Activated CD4-positive, CD25-positive, alpha-beta regulatory T cell treated with anti-CD3 and anti-CD28 coated beads, Interleukin-2, amount 50 U/mL, for 72 hours (primary cell): Measurements from ENCODE around the gene RAB11B.
A peak's percentile ranks its signal among the peaks of the same experiment; 100 is the strongest.
"Not testable (repeated sequence)": the region's sequence is repeated elsewhere in the genome, so short reads cannot be mapped to it uniquely, and the experiment has no call there.

Experiments
- DNase-seq: peaks from one replicate; pipeline ENCODE4 v3.0.0; 2021

RAB11B gene

DNA sequence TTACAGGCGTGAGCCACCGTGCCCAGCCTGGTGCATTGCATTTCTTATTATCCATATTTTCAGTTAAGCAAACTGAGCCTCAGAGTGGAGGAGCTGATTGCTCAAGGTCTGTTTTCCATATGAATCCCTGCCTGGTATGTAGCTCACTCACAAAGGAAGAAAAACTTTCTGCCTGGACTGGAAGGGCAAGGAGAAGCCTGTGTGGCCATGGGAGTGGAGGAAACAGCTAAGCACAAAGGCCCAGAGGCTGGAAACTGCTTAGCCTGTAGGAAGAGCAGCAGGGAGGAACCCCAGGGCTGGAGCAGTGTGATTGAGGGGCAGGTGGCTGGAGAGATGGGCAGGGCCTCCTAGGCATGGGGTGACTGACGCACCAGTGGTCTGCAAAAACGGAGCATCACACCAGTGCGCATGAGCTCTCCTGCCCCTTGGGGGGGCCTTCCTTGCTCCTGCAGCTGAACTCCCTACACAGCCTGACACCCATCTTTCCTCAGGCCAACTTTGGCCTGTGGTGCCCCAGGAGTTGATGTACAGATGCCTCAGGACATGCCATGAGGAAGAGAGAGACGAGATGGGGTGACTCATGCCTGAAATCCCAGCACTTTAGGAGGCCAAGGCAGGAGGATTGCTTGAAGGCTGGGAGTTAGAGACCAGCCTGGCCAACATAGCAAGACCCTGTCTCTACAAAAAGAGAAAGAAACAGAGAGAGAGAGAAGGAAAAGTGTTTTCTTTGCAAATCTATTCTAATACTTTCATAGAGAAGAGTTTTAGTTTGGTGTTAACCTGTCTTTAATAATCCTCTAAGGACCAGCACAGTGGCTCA, 51.8 kb downstream of the RAB11B start:
- no peak for DNase-seq

DNA sequence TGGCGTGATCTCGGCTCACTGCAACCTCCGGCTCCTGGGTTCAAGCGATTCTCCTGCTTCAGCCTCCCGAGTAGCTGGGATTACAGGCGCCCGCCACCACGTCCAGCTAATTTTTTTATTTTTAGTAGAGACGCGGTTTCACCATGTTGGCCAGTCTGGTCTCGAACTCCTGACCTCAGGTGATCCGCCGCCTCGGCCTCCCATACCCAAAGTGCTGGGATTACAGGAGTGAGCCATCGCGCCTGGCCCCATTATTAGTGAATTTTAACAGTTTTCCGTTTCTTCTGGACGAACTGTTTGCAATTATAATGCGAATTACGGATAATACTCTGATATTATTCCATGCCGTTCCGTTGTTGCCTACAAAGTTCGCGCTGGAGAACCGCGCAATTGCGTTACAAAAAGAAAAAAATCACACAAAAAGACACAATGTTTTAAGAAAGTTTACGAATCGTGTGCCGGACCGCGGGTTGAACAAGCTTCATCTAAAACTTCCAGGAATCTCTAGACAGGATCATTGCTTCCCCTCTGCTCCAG, 54.0 kb downstream of the RAB11B start:
- DNase-seq: not testable (repeated sequence)

DNA sequence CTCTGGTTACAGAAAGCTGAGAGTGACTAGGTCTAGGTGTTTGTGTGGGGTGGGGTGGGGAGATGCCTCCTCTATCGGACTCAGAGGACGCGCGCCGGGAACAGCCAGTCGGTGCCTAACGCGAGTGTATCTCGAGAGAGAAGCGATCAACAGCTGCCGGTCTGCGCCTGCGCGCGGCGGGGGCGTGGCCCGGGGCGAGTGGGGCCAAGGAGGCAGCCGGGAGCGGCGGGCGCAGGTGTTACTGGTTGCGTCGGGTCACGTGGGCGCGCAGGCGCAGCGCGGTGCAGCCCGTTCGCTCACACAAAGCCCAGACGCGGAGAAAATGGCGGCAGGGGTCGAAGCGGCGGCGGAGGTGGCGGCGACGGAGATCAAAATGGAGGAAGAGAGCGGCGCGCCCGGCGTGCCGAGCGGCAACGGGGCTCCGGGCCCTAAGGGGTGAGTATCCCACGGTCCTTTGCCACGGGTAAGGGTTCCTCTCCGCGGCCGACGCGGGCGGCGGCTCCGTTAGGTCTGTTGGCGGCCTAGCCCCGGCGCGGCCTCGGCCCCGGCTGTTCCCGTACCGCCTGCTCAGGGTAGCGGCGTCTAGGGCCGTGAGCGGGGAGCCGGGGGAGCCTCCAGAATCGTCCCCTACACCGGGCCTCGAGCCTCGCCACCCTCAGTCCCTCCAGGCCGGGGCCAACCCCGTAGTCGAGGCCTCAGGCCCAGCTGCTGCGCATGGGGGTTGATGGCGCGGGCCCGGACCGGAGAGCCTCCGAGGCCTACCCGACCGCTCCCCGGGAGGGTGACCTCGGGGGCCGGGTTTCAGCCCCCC, 54.7 kb downstream of the RAB11B start, which contains the start of gene HNRNPM:
TSS of gene HNRNPM (plus strand) at position 299 of the 811 bp plus-strand sequence. CDS start at position 323, 24 bp downstream.
- peak; percentile 100 for DNase-seq

DNA sequence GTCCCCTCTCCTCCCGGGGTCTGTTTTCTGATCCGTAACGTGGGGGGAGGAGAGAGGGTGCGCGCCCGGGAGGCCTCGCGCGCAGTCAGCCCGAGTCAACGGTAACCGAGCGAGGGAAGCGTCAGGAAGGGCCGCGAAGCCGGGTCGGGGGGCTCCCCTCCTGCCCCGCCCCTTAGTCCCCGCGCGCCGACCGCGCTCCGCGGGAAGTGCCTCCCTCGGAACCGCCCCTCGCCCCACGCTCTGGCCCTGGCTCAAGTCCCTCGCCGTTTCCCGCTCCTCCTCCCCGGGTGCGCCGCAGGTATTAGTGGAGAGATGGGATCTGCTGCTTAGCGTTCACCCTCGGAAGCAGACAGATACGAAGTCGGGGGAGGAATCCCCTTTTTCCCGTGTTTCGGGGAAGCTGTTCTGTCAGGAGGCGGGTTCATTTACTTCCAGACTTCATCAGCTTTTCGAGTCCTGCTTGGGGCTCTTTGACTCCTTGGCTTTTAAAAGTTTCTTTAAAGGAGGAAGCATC, 55.4 kb downstream of the RAB11B start:
- DNase-seq: peak; percentile 55

DNA sequence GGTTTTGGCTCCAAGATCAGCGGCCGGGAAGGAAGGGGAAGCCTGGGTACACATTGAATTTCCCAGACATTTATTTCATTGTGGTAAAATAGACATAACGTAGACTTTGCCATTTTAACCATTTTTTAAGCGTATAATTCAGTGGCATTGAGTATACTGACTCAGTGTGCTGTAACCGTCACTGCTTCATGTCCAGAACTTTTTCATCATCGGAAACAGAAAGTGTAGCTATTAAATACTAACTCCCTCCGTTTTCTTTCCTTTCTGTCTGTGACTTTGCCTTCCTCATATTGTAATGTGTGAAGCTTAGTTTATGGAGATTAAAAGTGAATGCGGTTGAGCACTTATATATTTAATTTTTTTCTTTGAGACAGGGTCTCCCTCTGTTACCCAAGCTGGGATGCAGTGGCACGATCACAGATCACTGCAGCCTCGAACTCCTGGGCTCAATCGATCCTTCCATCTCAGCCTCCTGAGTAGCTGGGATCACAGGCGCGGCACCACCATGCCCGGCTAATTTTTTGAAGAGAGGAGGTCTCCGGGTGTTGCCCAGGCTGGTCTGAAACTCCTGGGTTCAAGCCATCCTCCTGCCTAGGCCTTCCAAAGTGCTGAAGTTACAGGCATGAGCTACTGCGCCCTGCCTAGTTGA, 56.0 kb downstream of the RAB11B start:
- no peak for DNase-seq

DNA sequence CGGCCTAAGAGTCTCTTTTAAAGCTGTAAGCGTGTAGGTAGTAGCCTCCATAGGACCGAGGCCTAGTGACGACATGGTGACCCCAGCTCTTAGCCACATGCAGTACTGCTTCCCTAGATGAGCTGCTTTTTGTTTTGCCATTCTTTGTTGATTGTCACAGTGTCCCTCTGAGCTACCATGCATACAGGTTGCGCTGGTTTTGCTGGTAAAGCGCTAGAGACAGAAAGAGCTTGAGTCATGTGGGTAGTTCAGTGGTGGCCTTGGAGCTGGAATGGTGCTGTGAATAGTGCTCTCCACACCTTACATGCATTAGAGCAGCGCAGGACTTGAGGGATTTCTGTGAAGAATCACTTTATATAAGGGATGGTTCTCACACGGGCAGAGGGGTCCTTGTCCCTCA, 59.7 kb downstream of the RAB11B start:
- no peak for DNase-seq

DNA sequence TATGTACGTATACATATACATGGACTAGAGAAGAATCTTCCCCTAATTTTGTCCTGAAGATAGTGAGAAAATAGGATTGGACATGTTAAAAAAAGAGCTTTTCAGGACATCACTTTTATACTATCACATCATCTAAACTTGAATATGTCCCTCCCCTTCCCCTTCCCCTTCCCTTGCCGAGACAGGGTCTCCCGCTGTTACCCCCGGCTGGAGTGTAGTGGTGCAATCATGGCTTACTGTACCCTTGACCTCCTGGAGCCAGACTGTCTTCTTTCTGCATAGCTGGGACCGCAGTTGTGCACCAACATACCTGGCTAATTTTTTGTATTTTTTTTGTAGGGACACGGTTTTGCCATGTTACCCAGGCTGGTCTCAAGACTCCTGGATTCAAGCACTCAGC, 61.2 kb downstream of the RAB11B start:
- DNase-seq: no peak

- DNase-seq: no peak
These were observed 61.7 kb downstream of the RAB11B start for GRCh38 chr19:8451885-8452284.

- DNase-seq: no peak
These were observed 62.4 kb downstream of the RAB11B start for GRCh38 chr19:8452446-8453123.

DNA sequence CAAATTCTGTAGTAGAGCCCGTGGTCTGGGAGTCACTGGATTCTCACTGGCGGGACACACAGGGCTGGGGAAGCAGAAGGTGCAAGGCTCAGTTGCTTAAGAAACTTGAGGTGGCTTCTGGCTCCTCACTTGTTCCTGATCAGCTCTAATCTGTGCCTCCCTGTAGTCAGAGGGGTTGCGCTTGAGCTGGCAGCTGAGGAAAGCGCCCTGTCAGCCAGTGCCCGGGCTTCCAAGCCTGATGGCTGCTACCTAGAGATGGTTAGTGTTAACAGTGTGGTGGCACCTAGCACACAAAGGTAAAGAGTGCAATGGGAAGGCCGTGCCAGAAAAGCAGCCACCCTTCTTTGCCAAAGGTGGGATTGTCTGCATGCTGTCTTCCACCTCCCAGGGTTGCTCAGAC, 63.5 kb downstream of the RAB11B start:
- DNase-seq: no peak
